IPS-NIHi7 (cell line): ENCODE data around the gene FMC1.
"Not testable (repeated sequence)": the region's sequence is repeated elsewhere in the genome, so short reads cannot be mapped to it uniquely, and the experiment has no call there.

Source experiments
- DNase-seq: peaks from one replicate; pipeline ENCODE4 v3.0.0; 2012; ENCODE audit warnings: mixed read lengths; ENCODE audit errors: extremely low spot score

FMC1 gene, protein sequence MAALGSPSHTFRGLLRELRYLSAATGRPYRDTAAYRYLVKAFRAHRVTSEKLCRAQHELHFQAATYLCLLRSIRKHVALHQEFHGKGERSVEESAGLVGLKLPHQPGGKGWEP

GRCh38 chr7:139341058-139341775 lies at the start of gene FMC1:
FMC1 (plus strand) TSS chr7:139341337; CDS start chr7:139341385, 48 bp downstream.
- peak; percentile 89 for DNase-seq

GRCh38 chr7:139292821-139293220 lies 48.3 kb upstream of the FMC1 start:
- no peak for DNase-seq

GRCh38 chr7:139293534-139293933 lies 47.6 kb upstream of the FMC1 start:
- DNase-seq = no peak

GRCh38 chr7:139294241-139294640 lies 46.9 kb upstream of the FMC1 start:
- DNase-seq = no peak

DNA sequence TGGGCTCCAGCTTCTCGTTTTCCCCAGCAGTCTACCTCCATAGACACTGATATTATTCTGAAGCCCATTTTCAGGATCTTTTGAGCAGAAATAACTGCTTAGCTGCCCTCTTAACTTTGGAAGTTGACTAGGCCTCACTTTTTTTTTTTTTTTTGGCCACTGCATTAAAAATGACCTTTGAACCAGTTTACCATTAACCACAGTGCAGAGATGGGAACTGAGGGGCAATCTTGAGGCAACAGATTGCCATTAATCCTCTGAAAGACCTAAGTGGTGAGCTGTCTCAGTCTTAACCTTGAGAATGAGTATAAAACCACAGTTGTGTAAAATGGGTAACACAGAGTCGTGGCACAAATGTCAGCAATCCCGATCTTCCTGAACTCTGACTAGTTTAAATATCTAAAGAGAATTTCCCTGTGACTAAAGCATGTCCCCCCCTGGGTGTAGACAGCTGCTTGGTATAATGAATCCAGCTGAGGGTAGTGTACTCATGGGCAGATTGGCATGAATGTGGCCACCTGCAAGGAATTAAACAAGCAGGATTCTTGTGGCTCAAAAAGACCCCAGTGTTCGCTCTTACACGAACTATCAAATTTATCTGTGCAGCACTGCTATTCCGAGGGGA lies 46.1 kb upstream of the FMC1 start:
- no peak for DNase-seq

DNA sequence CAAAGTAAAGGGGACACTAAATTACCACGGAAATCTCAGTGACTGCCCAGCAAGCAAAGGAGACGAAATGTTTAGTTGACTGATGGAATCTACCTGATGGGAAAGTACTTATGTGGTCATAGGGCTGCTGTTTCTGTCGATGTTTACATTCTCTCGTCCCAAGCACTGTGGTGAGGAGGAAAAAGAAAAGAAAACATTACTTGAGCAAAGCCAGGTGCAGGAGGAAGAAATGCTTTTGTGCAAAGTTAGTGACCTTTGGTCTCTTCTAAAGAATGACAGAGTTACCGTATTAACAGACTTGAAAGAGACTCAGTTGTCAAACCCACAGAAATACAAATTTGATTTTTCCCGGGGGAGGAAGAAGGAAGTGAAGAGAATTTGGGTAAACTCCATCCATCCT lies 43.3 kb upstream of the FMC1 start:
- no peak for DNase-seq

DNA sequence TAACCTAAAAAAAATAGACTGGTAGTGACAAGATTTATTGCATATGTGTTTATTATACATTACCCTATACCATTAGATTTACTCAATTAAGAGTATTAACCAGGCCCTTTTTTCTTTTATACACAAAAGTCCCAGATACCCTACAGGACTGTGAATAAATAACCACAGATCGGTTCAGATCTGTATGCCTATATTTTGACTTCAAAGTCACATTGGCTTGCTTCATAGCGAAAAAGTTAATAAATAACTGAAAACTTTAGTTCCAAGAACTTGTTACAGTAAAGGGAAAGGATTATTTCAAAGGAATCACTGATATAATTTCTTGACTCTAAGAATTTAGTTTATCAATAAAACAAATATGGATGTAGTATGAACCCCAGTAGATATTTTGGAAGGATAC lies 41.8 kb upstream of the FMC1 start:
- no peak for DNase-seq

DNA sequence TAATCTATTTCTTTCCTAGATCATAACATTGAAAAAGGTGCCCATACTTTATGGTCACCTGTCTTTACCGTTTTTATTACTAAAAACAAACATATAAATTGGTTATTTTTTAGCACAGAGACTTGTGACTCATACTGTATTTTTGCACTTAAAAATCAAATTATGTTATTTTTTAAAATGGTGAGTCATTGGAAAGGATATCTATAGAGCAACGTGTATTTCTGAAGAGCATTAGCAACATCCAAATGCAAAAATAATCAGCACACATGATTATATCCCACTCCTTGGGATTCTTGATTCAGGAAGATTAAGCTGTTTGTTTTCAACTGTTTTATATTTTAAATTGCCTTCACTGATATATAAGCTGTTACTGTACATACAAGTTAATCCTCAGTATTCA lies 40.7 kb upstream of the FMC1 start:
- no peak for DNase-seq

- DNase-seq = no peak
Measured at GRCh38 chr7:139304517-139304916, 36.6 kb upstream of the FMC1 start.

DNA sequence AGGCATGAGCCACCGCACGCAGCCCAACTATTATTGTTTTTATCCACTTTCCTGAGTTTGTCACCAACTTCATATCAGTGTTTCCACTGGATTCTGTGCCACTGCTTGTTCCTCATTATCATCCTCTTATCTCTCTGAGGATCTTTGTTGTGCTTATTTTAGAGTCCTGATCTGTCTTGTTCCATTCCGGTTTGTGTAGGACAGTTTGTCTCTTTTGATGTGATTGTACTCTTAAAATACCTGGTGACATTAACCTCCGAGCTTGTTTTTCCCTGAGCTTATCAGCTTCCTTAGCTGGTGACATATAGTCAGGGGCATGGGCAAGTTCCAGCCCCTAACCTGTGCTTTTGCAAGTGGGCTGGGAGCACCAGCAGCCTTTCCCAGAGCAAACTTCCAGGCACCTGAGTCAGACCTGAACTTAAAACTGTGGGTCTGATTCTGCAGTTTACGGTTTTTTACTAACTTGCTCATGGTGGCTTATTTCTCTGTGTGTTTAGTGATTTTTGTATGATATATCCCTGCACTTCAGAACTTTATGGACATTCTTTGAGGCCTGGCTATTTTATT lies 23.1 kb upstream of the FMC1 start:
- DNase-seq = no peak

- DNase-seq = peak; percentile 68
Measured at GRCh38 chr7:139321071-139321745, 19.9 kb upstream of the FMC1 start.

- not testable (repeated sequence) for DNase-seq
Measured at GRCh38 chr7:139324709-139325108, 16.4 kb upstream of the FMC1 start.

- no peak for DNase-seq
Measured at GRCh38 chr7:139328375-139328774, 12.8 kb upstream of the FMC1 start.

- DNase-seq = no peak
Measured at GRCh38 chr7:139329119-139329518, 12.0 kb upstream of the FMC1 start.

DNA sequence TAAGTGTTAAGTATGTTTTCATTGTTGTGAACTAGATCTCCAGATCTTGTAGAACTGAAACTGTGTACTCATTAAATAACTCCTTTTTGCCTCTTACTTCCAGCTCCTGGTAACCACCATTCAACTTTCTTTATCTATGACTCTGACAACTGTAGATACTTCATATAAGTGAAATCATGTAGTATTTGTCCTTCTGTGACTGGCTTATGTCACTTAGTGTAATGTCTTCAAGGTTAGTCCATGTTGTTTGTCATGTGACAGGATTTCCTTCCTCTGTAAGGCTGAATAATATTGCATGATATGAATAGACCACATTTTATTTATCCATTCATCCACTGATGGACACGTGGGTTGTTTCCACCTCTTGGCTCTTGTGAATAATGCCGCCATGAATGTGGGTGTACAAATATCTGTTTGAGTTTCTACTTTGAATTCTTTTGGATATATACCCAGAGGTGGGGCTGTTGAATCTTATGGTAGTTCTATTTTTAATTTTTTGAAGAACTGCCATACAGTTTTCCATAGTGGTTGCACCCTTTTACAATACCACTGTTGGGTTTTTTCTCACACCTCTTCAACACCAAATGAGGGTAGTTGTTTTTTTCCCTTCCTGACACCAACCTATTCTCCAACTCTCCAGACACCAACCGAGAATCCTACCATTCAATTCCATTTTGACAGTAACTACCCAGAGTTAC lies 10.7 kb upstream of the FMC1 start:
- DNase-seq = no peak

- DNase-seq = no peak
Measured at GRCh38 chr7:139332697-139333359, 8.3 kb upstream of the FMC1 start.

- not testable (repeated sequence) for DNase-seq
Measured at GRCh38 chr7:139333443-139333842, 7.7 kb upstream of the FMC1 start.

DNA sequence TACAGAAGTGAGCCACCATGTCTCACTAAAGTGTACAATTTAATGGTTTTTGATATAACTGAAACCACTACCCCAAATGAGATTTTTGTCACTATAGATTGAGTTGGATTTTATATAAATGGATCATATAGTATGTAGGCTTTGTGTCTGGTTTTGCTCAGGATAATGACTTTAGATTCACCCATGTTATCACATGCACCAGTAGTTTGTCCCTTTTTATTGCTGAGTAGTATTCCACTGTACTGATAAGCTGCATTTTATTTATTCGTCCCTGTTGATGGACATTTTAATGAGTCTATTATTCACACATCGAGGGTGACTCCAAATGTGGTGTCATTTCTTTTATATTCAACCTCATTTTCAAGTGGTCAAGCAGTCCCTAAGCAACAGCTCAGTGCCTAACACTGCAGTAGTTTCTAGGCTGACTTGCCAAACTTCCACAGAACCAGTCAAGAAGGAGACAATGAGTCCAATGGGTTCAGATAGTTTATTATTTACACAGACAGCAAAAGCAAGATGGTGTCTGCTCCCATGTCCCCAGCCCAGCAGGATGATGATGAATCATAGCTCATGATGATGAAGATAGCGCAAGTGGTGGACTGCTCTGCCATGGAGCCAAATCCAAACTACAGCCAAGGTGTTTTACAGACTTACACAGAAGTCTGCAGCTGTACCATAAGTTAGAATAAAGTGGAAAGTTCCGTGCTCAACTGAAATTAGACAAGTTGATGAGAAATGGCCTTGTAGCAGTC lies 6.6 kb upstream of the FMC1 start:
- DNase-seq = no peak

- DNase-seq = no peak
Measured at GRCh38 chr7:139339025-139339424, 2.1 kb upstream of the FMC1 start.

- DNase-seq = no peak
Measured at GRCh38 chr7:139339698-139340036, 1.5 kb upstream of the FMC1 start.
